SK-N-DZ (cell line): ENCODE results near the gene DRGX.
A peak's percentile ranks its signal among the peaks of the same experiment; 100 is the strongest.

Experiments
- DNase-seq: peaks from one replicate; pipeline ENCODE4 v3.0.0-alpha.2; 2015; ENCODE audit warnings: low spot score

The DRGX gene

DNA sequence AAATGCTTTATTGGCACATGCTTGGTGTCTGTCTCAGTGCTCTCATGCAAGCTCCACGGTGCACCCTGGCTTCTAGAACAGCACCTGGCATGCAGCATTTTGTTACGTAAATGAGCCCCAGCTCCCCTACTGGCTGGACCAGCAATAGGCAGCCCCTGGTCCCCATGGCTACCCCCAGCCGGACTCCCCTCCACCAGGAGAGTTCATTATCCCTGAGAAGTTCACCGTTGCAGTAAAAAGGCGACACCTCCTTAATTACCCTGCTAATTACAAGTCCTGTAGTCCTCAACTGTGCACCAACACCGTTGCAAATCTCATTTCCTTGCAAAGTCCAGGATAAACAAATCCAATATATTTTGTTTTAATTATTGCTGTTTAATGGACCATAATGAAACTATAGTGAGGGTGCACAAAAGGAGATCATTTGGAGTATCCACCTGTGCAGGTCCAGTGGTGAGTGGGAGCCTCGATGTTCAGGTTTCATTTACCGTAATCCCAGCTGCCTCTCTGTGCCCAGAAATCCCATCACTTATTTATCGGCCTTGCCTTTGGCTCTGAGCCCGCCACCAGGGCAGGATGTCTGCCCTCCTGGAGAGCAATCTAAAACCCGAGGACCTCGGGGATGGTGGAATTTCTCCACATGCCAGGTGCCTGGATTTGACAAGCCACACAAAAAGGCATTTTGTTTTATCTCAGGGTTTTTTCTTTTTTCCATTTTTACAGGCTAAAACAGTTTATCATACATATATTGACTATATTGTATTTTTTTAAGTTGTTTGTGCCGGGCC, 12.8 kb upstream of the DRGX start:
- no peak for DNase-seq

DNA sequence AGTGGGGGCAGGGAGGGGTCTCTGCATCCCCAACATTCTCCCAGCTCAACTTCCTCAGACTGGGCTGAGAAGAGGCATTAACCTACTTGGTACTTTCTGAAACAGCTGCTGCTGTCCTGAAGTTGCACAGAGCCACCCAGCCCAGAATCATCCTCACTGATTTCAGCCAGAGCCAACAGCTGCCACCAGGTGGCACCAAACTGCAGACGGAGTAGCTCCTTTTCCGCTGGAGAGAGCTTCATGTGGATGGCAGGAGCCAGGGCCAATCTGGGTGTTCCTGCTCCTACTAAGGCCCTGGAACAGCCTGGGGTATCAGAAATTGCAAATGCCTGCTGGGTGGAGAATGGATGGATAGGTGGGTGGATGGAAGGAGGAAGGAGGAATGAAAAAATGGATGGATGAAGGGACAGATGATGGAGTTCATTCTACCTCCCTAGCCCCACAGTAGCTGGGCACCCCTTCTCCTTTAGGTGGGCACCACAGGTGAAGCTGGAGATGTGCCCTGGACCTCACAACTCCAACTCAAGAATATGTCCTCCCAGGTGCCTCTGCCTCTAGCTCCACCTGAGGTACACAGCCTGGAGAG, 11.8 kb upstream of the DRGX start:
- peak; percentile 78 for DNase-seq

DNA sequence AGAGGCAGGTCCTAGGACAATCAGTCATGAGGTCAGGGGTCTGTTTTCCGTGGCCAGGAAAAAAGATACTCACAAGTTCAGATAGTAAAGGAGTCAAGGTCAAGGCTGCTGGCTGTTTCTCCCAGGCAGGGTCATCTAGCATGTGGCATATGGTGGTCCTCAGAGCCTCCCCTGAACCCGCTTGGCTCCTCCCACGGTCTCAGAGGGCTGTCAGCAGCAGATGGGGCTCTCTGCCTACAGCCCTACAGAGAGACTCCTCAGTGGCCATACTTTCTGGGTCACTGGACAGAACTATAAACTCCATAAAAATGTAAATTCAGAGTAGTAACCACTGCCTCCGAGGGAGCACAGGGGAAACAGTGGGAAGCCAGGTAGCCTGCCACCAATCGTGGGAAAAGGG, 11.3 kb upstream of the DRGX start:
- DNase-seq: no peak

DNA sequence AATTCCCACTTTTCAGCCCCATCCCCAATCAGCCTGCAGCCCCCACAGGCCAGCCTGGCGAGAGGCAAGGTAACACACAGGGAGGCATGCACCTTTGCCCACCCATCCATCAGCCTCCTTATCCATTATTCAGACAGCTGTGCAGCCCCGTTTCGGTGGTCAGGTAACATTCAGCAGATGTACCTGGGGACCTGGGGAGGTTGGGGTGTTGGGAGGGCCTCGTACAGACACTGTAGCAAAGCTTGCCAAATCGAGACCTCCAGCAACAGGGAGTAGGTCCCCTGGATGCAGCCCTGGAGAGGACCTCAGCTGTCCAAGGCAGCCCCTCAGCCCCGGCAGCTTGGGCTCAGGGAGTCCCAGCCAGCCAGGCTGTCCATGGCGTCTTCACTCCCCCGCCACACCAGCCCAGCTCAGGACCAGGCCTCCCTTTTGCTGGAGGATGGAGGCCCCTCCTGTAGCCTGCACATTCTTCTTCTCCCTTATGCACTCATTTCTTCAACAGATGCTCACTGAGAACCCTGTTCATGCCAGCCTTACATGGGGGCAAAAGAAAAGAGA, 8.5 kb upstream of the DRGX start:
- DNase-seq: no peak

DNA sequence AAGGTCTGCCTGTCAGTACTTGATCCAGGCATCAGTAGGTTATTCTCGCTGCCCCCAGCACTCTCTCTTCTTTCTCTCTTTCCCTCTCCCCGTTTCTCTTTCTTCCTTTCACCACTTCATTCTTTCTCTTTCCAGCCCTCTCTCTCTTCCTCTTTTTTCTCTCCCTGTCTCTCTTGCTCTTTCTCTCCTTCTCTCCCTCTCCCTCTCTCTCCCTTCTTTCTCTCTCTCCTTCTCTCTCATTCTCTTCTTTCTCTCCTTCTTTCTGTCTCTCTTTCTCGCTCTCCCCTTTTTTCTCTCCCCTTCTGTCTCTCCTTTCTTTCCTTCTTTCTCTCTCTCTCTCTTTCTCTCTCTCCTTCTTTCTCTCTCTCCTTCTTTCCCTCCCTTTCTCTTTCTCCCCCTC, 7.5 kb upstream of the DRGX start:
- DNase-seq: no peak

DNA sequence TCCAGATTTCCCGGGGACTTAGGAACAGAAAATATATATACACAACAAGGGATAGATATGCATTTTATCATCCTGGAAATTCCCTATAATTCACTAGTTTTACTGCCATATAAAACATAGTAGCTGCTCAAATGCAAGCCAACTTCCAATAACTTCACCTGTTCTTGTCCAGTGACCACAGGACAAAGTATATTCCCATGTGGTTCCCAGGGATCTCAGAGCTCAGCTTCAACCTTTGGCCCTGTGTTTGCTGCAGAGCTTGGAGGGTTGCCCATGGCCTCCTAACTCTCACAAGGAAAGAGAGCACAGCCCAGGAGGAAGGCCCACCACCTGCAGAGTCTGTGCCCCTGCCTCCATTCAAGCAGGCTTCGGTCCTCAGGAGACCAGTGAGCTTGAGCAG, 4.5 kb upstream of the DRGX start:
- no peak for DNase-seq

DNA sequence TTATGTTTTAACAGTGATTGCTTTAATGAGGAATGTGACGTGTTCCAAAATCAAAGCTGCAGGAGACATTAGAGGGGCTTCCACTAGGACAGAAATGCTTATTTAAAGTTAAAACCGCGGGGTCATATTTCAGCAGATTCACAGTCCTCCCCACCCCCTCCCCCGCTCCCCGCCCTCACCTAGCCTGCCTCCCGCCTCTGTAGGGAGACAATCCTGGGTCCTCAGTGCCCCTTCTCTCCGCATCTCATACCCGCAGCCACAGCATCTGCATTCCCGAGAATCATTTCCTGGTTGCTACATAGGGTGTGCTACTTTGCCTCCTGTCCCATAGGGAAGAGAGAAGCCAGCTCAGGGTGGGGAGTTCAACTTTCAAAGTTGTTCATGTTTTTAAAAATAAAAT, 3.1 kb upstream of the DRGX start:
- DNase-seq: no peak

DNA sequence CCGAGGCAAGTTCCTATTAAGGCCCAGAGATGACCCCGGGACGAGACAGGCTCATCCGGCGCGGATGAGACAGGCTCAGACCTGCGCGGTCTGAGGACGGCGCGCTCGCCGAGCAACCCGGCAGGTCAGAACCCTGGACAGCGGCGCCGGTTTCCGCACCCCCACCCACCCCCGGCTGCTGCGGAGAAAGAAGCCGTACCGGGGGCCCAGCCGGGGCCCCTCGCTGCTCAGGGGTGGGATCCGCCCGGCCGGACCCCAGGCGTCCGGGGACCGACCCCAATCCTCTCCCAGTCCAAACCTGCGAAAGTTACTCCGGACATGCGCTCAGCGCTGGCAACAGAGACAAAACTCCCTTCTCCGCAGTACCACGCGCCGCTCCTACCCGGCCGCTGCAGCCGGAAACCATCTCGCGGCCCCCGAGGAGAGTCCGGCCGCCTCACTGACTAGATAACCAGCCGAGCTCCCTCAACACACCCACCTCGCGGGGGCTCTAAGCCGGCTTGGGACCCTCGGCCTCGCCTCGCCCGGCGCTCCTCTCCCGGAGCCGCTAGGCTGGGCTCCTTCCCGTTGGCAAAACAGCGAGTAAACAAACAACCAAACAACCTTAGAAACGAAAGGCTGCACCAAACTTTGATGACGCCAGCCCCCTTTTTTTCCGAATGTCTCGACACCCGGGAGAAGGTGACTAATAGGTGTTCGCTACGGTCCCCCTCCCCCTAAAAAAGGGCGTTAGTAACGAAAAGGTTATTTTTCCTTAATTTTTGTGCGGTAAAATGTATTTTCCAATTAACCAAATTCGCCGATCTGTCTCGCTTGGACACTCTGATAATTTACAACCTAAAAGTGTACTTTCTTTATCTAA, 2.3 kb upstream of the DRGX start:
- peak; percentile 45 for DNase-seq

DNA sequence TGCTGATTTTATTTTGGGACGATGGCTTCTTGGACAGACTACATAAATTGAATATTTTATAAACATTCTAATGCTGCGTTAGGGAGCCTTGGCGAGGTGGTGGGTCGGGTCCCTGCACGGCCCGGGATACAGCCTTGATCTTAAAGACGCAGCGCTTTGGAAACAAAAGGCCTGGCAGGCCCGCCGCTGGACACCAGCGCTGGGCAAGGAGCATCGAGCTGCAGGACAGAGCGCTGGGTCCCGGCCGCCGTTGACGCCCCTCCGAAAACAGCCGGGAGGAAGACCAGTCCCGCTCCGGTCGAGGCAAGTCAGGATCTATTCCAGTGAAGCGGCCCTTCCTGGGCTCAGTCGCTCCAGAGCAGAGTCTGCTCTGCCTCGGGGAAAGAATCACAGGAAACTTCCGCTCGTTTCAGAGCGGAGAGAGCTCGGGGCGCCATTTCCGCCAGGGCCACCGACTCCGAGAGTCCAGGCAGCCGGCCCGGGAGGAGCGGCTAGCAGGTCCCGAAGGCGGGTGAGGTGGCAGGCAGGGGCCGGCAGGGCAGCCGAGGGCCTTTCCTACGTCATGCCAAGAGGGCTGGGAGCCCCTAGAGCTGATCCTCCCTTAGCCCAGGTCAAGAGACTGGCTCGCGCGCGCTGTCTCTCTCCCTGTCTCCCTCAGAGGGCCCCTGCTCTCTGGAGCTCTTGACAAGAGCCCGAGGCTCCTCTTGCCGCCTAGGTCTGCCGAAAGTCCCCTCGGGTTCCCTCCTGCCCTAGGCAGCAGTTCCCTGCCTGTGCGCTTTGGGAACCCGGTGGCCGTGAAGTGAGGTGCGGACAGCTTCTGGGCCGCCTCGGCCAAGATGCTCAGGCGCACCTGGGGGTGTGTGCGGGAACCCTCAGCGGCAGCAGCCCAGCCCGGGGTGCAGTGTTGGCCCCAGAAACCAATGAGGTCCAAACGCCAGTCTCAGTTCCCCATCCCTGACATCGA, 1.4 kb upstream of the DRGX start:
- DNase-seq: peak; percentile 66

DNA sequence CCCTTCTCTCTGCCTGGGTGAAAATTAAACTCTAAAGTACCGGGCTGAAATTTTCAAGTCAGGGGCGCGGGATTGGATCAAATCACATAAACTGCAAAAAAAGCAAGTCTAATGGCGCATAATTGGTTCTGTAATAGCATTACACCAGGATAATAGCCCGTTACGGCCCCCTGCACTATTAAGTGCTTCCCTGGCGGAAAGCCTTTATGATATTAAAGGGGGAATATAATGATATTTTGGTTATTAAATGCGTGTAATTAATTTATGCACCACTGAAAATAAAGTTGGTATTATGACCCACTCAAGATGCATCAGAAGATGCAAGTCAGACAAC, 744 bp upstream of the DRGX start:
- DNase-seq: peak; percentile 39

DNA sequence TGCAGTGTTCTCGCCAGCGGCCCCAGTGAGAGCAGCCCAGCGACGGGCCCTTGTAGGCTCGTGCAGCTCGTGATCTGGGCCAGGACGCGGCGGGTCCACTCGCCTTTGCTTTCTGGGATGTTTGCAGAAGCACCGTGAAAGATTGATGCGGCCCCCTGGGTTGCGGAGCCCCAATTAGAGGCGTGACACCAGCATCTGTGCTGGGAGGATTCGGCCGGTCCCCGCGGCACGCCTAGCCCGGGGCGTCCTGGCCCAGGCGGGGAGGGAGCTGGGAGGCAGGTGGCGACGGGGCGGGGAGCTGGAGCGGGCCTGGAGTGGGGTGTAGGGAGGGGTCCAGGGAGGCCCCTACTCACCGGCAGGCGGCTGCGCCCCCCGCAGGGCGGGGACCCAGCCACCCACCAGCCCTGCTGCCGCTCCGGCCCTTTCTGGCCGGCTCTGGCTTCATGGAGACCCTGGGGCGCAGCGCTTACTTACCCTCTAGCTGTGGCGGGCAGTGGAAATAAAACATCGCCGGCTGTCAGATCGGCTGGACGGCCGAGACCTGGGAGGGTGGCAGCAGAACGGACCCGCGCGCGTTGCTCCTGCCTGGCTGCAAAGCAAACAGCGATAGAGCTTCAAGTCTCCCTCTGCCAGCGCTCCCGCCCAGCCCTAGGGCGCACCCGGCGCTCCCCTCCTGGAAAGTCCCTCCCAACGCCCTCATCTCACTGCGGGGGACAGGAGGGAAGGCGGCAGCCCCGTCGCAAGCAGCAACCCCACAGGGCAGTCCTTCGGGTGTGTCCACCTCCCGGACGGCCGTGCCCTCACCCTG, 752 bp downstream of the DRGX start:
- DNase-seq: peak; percentile 50

DNA sequence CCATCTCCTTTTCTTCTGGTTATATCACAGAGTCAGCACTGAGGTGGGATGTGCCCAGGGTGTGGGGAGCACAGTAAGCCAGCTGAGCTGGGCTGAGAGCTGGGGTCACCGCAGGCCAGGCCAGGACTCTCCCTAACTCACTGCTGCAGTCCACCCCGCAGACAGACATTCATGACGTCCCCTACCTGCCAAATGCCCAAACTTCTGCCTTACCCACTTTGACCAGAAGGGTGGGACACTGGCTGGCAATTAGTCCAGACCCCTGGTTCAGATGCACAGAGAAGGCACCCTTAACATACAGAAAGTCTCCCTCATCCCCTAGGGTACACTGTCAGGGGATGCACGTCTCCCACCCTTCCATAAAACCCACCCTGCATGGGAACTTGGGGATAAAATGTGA, 2.1 kb downstream of the DRGX start:
- DNase-seq: no peak

DNA sequence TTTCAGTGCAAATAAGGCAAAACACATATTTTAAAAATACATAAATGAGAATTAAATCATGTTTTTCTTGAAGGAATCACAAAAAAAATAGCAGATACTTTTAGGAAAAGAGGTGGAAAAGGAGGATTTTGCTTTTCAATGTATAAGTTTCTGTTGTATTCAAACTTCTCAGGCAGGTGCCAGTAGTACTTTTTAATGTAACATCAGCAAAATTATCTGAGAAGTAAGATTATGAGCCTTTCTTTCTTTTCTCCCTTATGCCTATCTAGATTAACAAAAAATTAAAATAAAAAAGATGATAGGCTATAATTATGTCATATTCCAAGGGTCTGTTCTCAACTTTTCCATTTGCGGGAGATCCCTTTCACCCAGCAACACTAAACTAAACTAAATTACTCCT, 2.6 kb downstream of the DRGX start:
- no peak for DNase-seq

DNA sequence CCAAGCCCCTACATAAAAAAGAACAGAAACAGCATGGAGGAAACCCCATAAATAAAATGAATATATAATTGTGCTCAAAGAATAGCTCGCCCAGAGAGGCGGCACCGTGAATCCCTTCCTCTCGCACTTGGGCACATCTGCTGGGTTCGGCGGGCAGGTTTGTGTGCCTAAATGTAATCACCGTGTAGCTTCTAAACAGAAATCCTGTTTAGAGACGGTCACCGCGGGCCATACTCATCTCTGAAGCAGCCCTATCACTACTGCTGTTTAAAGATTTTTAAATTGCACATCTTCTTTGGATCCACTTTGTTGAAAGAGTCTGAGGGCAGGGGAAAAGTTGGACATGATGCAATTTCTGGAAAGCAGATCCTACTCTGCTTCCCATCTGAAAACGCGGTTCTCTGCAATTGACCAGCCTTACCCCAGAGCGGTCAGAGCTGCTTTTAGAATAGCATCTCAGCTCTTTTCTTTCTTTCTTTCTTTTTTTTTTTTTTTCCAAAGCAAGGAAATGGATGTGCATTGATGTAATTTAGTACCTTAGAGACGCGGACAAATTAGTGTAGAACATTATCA, 6.4 kb downstream of the DRGX start:
- no peak for DNase-seq

DNA sequence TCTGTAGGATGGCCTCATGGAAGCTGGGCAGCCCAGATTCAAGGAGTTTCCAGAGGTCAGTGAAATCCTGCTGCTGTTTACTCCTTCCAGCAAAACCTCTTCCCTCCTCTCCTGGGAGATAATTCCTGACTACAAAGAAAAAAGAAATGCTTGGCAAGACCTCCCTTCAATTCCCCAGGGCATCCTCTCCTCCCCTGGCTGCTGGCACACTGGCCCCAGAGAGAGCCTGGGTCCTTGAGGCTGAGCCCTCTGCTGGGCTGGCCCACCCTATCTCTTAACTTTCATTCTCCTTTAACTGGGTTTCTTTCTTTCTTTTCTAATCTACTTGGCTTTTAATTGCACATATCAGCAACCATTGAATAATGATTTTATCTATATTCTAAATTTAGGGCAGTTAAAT, 7.7 kb downstream of the DRGX start:
- no peak for DNase-seq

DNA sequence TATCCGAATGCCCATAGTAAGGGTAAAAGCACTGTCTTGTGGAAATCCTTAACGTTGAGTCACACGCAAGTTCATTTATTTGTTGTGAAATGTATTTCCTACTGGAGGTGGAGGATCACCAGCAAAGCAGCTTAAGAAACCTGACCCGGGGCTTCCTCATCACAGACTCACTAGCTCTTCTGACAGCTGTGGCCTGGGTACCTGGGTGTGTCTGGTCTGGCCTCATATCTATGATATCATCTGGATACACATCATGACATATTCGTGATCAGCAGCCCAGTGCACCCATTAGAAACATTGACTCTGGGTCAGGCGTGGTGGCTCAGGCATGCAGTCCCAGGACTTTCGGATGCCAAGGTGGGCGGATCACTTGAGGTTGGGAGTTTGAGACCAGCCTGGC, 8.8 kb downstream of the DRGX start:
- no peak for DNase-seq

DNA sequence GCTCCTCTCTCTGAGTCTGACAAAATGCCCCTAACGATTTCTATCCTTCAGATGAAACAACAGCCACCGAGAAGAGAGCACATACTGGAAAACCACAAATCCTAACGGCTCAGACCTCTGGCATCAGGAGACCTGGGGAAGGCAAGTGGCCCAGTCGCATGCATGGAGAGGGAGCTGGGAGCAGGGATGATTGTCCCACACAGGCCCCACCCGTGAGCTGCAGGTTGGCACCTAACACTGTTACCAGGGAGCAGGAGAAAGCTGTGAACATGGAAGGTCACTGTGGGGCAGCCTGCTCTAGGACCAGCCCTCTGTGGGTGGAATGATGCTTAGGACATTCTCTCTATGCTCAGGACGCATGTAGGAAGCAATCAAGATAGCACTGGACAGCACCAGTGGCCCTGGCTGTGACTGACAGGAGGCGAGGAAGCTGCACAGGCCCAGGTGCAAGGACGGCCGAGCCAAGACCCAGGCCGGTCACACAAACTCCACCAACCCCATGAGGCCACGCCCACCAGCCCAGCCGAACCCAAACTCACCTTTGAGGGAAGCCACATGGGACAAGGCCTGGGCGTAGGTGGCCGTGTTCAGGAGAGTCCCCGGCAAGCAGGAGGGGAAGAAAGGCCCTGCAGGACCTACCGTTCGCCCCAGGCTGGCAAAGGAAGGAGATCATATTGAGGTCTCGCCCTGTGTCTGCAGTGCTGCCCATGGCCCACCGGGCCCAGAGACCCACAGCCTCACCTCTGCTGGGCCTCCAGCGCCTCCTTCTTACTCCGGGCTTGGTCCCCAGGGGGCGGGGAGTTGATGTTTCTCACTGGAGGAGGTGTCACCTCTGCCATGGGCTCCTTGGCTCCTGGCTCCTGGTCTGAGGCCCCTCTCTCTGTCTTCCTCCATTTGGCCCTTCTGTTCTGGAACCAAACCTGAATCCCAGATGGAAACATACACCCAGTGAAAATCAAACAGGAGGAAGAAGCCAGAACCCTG, 9.7 kb downstream of the DRGX start:
- DNase-seq: no peak

DNA sequence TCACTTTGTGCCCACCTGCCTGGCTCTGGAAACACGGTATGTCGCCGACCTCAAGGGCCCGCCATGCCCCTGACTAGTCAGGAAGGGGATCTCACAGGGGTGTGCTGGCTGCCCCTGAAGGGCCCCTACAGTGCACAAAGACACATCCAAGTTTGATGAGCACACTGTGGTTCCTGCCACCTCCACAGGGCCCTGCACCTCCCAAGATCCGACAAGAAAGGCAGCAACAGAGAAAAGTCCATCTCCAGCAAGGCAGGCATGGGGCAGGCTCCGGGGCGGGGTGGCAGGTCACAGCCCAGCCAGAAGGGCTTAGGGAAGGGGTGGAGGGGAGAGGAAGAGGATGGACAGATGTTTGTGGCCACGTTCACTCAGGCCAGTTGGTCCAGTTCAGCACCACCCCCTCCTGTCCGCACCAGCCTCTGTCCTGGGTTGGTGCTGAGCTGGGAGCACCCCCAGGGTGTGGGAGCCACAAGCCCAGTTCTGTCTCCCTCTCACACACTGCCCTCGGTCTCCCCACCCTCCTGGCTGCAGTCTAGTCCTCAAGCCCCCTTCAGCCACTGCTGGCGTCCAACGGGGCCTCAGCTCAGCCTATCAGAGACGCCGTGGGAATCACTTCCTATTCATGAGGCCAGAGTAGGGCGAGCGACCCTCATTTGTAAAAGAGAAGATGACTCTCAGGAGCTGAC, 11.5 kb downstream of the DRGX start:
- DNase-seq: no peak
